Measurements from ENCODE around the gene CAPG.
A peak's percentile ranks its signal among the peaks of the same experiment; 100 is the strongest.

CAPG gene

DNA sequence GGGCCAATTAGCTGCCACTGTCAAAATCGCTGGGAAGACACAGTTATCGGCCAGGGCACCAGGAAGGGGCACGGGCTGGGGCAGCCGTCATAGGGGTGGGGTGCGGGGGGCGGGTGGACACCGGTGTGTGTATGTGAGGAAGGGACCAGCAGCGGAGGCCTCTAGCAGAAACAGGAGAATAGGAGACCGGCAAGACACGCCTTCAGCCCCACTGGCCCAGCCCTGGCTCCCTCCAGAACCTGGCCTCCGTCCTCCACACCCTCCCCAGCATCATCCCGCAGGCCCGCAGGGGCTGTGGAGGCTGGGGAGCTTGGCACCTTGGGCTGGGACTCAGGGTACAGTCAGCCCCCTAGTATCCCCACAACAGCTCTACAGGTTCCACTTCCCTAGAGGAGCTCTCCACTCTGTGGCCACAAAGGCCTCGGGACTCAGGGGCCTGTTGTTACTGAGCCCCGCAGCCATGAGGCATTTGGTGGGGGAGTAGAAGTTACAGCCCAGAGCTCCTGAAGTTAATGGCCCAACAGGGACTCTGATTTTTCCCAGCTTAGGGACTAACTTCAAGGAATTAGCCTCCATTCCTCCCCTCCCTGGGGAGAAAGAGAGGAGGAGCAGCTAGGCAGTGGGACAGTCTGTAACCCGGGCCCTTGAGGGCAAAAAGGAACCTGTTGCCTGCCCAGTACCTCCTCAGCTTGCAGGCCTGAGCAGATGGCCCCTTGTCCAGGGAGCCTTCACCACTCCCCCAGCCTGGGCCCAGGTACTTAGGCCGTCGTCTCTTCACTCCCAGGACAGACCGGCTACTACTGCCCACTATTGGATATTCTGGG, 28.2 kb upstream of the CAPG start:
- DNase-seq (ENCODE audit: low read depth) = no peak

DNA sequence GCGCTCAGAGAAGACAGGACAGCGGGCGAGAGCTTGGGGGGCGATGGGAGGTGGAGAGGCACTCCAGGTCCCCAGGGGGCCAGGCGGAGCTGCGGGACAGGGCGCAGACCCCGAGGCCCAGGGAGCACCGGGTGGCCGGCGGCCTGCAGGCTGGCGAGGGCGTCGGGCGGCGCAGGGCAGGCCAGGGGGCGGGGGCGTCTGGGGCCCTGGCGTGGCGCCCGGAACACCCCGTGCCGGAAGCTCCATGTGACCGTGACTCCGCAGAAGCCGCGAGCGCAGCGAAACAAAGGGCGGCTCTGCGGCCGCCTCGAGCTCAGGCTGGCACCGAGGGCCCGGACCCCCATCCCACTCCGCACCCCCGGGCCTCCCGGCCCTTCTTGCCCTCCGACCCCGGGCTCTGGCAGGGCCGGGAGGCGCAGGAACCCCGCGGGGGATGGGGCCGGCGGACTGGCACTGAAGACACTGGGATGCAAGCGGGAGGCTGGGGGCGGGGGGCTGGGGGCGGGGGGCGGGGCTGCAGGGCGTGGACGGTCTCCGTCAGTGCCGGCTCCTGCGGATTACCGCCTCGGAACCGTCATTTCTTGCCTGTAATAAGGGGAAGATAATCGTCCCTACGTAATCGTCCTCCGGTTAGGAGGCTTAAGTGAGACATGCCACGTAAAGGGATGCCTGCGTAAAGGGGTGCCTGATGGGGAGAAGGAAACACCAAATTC, 27.5 kb upstream of the CAPG start:
- peak; percentile 52 for DNase-seq (ENCODE audit: low read depth)

DNA sequence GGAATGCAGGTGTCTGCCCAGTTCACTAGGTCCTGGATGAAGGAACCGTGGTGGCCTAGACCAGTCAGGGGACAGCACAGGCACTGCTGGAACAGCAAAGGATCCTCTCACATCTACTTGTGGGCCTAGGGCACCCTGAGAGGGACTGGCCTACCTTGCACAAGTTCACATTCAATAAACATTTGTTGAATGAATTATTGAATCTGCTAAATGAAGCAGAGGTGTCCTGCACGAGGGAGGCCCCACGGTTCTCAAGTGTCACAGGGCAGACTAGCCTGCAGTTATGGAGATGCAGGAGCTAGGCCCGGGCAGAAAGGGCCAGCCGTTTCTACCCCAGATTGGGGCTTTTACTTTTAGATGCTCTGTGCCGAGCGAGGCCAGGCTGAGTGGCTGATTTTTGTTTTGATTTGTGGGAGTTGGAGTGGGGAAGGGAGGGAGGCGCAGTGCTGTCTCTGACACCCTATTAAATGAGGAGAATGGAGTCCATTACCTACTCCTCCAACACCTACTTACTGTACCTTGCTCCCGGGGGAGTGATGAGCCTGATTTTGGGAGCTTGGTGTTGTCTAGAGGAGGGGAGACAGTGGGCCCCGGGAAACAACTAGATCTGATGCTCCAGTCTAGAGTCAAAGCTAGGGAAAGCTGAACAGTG, 26.8 kb upstream of the CAPG start:
- no peak for DNase-seq (ENCODE audit: low read depth)

DNA sequence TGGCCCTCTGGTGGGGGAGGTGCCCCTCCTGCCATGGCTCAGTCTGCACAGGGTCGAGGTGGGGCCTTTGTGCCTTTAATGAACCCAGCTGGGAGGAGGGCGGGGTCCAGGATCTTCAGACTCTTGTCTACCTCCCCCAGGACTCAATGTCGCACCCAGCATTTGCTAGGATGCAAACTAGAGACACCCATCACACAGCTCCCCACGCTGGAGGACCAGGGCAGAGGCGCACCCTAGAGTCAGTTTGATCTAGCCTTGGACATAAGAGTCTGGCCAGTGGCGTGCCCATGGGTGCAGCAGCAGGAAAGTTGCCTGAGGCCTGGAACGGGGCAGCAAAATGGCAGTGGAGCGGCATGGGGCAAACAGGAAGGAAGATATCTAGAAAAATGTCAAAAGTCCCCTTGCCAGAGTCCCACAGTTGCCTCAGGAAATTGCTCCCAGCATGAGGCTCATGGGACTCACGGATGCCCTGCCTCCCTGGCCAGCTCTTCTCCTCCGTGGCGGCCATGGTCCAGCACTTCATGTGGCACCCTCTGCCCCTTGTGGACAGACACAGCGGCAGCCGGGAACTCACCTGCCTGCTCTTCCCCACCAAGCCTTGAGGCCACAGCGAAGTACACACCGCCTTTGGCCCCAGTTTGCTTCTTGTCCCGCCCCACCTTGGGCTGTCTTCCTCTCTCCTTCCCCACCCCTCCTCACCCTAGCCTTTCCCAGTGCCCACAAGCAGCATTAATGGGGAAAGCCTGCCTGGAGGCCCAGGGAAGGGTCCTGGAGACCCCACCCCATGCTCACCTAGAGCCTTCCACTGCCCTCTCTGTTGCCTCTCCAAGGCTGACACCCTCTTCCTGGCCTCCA, 26.0 kb upstream of the CAPG start:
- DNase-seq (ENCODE audit: low read depth) = no peak

DNA sequence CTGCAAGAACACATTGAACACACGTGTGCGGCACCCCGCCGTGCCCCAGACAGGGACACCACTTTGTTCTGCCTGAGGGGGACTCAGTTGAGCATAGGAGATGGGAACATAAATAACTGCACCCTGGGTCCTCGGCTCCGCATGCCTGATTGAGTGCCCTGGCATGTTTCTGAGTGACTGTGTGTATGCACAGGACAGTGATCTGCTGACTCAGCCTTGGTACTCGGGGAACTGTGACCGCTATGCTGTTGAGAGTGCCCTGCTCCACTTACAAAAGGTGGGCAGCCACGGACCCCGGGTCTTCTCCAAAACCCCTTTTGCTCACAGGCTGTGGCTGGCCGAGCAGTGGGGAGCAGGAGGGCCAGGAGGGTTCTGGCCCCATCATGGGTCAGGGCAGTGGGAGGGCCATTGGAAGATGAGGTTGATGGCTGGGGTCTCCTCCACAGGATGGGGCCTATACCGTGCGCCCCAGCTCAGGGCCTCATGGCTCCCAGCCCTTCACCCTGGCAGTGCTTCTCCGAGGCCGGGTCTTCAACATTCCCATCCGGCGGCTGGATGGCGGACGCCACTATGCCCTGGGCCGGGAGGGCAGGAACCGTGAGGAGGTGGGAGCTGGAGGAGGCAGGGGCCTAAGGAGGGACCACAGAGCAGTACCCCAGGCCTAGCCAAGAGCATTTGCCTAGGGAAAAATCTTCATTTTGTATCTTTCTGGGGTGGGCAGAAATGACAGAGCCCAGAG, 25.2 kb upstream of the CAPG start:
- no peak for DNase-seq (ENCODE audit: low read depth)

DNA sequence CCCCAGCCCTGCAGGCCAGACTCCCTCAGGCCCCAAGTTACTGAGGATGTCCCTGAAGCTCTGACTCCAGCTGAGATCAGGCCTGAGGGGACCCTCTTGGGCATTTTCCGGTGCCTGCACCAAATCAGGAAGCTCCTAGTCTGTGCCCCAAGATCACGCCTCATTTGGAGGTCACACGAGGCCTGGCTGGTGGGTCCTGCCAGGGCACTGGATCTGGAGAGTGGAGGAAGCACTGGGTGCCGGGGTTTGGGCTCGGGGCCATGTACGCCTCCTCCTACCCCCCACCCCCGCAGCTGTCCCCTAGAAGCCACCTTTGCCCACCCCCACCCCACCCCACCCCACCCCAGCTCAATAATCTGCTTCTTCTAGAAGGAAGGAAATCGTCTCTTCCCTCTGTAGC, 24.5 kb upstream of the CAPG start:
- DNase-seq (ENCODE audit: low read depth) = no peak

DNA sequence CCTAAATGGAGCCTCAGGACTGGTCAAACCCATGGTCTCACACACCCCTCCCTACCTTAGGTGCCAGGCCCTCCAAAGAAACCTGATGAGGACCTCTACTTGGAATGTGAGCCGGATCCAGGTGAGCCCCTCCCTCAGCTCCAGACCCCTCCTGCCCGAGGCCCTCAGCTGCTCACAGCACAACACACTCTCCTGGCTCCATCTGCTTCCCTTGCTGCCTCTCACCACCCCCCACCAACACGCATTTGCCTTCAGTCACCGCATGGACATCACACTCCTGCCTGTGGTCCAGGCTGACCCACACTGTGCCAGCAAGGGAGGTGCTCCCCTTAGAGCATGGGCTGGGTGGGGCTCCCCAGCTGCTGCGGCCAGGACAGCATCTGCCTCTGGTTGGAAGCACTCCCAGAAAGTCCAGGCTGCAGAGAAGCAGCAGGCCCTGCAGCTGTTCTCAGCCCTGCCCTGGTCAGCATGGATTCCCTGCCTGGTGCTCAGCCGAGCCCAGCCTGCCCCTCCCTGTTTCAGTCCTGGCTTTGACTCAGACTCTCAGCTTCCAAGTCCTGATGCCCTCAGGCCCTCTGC, 23.4 kb upstream of the CAPG start:
- DNase-seq (ENCODE audit: low read depth) = no peak

DNA sequence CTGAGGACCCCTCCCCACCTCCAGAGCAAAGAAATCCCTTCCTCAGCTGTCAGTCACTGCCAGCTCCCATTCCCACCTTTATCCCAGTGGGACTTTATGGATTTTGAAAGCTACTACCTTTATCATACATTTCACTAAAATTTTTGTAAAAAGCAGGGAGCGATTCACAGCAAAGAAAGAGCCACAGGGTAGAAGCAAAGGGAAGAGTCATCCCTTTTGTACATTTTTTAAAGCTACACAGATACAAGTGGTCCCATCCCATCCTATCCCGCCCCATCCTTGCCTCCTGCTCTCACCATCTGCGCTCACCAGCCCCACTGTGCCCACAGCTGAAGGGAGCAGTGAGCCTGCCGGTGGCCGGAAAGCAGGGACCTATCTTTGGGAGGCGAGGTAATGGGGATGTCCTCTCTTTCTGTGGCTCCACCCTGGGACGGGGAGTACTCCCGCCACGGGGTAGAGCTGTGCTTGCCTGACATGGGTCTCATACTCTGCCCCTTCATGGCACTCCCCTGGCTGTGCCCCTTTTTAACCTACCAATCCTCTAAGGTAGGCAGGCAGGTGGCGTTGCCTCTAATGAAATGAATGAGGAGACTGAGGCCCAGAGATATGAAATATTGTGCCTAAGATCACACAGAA, 21.5 kb upstream of the CAPG start:
- DNase-seq (ENCODE audit: low read depth) = no peak

DNA sequence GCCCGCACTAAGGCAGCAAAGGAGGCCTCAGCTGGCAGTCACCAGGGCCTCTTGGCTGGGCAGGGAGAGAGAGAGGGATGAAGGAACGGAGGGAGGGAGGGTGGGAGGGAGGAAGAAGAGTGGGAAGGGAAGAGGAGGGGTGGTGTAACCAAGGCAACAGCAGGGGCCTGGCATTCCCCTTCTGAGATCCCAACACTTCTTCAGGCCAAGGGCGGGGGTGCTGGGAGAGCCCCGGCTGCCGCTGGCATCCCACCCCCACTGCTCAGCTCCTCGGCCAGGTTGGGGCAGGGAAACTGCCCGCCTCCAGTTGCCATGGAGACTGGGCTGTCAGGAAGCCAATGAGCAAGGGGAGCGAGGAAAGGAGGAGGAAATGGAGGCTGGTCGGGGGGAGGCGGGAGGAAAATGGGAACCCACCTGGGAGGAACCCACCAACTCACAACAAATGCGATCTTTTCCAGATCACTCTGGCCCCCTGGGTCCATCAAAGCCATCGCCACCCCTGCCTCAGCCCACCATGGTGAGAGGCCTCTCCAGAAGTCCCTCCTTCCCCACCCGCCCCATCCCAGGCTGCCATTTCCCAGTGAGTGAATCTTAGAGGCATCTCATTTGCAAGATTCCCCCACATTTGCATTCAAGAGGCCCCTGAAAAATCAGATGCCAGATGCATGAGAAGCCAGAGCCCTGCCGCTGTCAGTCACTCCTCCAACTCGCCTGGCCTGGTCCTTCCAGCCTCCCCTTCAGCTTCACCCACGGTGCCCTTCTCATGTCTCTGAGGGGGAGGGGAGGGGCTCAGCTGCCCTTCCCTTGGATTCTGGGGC, 20.8 kb upstream of the CAPG start:
- DNase-seq (ENCODE audit: low read depth) = no peak

DNA sequence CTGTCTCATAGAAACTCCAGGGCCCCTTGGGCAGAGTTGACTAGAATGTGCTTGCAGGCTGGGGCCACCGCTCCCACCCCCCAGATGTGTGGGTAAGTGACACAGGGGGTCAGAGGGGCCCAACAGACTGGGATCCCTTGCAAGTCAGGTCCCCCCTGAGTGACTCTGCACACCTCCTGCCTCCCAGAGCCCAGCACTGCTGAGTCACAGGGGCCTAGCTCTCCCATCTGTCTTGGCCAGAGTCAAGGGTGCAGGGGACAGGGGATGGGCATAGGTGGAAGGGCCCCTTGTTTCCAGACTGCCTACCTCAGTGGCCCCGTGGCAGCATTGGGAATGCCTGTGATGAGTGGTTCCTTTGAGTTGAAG, 19.7 kb upstream of the CAPG start:
- no peak for DNase-seq (ENCODE audit: low read depth)

DNA sequence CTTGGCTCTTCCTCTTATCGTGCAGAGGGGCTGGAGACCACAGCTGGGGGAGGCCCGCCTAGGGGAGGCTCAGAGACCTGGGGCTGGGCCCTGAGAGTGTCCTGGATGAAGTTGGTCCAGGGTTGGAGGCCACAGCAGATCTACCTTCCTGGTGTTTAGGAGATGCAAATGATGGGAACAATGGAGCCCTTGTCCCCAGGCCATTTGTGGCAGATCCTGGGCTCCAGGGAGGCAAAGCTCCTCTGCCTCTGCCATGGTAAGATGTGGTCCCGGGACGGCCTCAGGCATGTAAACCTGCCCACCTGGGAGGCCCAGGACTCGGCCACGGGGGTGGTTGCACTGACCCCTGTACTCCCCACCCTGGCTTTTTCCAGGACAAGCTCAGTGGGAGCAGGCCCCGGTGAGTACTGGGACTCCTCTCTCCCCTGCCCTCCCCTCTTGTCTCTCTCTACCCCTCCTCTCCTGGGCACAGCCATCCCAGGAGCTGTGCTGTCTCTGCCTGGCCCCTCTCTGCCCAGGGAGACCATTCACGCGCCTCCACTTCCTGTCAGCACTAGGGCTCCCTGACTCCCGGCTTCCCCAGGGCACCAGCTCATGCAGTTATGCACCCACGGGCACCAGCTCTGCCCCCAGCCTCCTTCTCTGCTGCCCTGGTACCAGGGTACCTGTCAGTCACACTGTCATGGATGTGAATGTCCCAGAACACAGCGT, 19.2 kb upstream of the CAPG start:
- no peak for DNase-seq (ENCODE audit: low read depth)

DNA sequence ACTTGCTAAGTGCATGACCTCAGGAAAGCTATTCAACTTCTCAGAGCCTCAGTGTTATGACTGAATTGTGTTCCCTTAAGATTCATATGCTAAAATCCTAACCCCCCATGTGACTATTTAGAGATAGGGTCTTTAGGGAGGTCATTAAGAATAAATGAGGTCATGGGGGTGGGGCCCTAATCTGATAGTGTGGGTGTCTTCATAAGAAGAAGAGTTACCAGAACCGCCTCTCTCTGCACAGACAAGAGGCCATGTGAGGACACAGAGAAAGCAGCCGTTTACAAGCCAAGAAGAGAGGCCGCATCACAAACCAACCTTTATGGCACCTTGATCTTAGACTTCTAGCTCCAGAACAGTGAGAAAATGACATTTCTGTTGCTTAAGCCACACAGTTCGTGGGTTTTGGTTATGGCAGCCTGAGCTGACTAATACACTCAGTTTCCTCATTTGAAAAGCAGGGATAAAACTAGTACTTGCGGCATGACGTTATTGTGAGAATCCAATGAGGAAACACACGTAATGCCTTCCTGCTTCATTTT, 18.2 kb upstream of the CAPG start:
- DNase-seq (ENCODE audit: low read depth) = no peak

DNA sequence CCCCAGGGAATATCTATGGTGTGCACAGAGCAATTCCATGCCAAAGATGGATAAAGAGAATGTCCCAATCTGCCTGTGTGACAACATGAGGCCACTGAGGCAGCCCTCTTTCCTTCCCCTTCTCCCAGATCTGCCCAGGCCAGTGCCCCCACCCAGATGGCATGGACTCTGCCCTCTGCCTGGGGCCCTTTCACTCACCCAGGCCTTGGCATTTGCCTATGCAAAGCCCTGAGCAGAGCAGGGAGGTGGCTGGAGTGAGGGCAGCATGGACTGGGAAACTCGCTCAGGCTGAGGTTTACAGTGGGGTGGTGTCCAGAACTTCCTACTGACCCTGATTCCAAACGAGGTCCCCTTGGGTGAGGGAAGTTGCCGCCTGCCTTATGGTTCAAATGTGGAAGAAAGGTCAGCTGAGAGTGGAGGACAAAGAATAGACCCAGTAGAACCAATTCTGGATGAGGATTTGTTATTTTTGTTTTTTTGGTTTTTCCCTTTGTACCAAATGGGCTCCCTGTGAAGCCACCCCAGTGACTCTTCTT, 17.2 kb upstream of the CAPG start:
- DNase-seq (ENCODE audit: low read depth) = no peak

DNA sequence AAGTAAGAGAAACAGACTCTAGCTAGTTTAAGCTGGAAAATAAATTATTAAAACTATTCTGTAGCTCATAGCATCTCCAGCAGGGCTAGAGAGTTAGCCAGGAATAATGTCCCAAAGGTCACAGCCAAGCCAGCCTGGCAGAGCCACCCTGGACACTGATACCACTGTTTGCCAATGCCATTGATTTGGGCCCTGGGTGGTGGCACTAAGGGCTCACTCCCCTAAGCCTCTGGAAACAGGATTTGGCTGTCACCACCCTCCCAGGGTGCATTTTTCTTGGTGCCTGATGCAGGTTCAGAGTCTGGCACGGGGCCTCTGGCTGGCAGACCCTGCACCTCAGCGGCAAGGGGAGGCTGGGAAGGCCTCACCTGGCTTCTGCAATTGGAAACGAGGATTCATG, 15.4 kb upstream of the CAPG start:
- DNase-seq (ENCODE audit: low read depth) = no peak

DNA sequence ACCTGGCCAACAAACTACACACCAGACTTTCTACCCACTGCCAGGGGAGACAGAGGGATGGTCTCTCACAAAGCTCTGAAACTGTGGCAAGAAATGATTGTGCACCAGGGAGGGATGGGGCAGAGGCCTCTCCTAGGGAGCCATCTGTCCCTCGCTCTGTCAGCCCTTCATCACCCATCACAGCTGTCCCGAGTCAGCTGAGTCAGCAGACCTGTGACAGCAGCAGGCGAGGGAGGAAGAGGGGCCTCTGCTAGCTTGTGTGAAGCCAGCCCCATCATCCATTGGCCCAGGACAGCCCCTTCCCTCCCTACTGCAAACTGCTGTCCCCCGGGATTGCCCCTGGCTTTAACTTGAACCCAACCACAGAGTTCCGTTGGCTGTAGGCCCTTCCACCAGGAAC, 13.4 kb upstream of the CAPG start:
- no peak for DNase-seq (ENCODE audit: low read depth)

DNA sequence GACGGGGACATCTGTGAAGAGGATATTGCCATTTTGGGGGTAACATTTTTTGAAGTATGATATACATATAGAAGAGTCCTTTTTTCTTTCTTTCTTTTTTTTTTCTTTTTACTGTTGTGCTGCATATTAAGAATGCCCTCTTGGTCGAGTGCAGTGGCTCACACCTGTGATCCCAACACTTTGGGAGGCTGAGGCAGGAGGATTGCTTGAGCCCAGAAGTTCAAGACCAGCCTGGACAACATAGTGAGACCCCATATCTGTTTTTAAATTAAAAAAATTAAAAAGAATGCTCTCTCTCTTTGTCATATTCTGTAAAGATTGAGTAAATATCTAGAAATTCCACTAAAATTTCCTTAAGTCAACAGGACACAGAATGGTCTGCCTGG, 11.9 kb upstream of the CAPG start:
- DNase-seq (ENCODE audit: low read depth) = no peak

DNA sequence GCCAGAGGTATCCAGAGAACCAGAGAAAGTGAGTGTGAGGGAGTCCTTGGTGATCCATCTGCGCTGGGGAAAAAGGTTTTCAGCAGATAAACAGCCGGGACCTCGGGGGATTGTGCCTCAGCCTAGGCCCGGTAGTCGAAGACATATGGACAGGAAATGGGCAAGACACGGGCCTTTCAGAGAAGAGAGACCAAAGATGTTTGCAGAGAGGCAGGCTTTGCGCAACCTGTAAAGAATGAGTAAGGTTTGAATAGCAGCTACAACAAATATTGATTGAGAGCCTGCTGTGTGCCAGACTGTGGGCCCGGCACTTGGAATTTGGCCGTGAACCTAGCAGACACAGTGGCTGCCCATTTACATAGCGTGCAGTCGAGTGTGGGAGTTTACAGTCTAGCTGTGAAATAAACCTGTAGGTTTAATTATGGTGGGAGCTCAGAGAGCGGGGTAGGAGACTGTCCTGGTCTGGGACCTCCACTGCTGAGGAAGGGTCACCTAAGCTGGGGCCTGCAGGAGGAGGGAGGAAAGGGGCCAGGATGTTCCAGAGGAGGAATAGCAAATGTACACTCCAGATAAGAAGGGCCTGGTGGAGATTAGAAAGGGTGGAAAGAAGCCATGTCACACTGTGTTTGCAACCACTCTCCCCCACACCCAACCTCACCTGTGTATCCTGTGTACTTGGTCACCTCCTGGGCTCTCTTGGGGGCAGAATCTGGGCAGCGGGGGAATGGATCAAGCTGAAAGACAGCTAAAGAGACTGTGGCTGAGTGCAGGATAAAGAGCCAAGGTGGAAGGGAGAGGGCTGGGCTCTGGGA, 11.3 kb upstream of the CAPG start:
- DNase-seq (ENCODE audit: low read depth) = no peak

All from stimulated activated CD4-positive, alpha-beta T cell treated with anti-CD3 and anti-CD28 coated beads, Interleukin-2, amount 100 ng/mL, for 4 hours (primary cell).